ENCODE data around the gene ING5. TPM values are rescaled to one million over a fixed set of nuclear protein-coding genes. Genes with fewer than 3 reads are reported as not detected.

ING5 gene
- polyA plus RNA-seq, 3 donors from 2014 or later: 6.9 to 7.9 (median 7.7) TPM

DNA sequence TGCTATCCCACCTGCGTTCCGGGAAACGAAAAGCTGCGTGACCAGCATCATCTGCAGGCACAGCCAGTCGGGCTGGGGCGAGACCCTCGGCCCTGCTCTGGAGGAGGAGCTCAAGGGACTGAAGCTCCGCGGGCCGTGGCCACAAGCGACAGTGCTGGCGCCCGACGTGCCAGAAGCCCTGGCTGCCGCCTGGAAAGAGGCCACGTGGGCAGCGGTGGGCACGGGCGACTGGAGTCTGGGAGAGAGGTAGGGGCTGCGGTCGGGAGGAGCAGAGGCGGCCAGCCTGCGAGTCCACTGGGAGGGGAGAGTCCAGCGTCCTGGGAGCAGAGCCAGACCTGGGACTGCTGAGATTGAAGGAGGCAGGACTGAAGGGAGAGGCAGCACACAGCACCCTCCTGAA is 24.4 kb upstream of the ING5 start:
- Mint-ChIP-seq H3K9me3 (no peaks in the 10 kb centered on the region), H3K4me1 (peaks cover 7 to 18% of the 10 kb centered on the region in 2 donors), H3K27me3 (ENCODE audit: low read depth in 3 of 3) (peaks cover 0 to 3% (median 0%) of the 10 kb centered on the region in 3 donors), H3K4me3 (no peak overlapping the region), H3K36me3 (peaks cover 3 to 9% (median 4%) of the 10 kb centered on the region in 3 donors), H3K27ac (no peak overlapping the region)
- no peak for DNase-seq

GRCh38 chr2:241678307-241678706 is 23.5 kb upstream of the ING5 start:
- H3K27me3 Mint-ChIP-seq (ENCODE audit: low read depth in 3 of 3): no peaks in the 10 kb centered on the region
- no peak overlapping the region for H3K27ac Mint-ChIP-seq
- H3K36me3 Mint-ChIP-seq: peaks cover 3 to 9% (median 4%) of the 10 kb centered on the region in 3 donors
- no peaks in the 10 kb centered on the region for H3K9me3 Mint-ChIP-seq
- H3K4me3 Mint-ChIP-seq: no peak overlapping the region
- peaks cover 4 to 13% of the 10 kb centered on the region in 2 donors for H3K4me1 Mint-ChIP-seq
- DNase-seq: no peak

- H3K4me3 Mint-ChIP-seq: no peak overlapping the region
- peak overlapping the region in 2 of 6 donors; percentile 39 to 74 for H3K27ac Mint-ChIP-seq
- peaks cover 2 to 7% of the 10 kb centered on the region in 2 donors for H3K4me1 Mint-ChIP-seq
- no peak for DNase-seq
- H3K36me3 Mint-ChIP-seq: peaks cover 3 to 9% (median 4%) of the 10 kb centered on the region in 3 donors
- no peaks in the 10 kb centered on the region for H3K27me3 Mint-ChIP-seq (ENCODE audit: low read depth in 3 of 3)
- no peaks in the 10 kb centered on the region for H3K9me3 Mint-ChIP-seq
These were observed 22.9 kb upstream of the ING5 start for GRCh38 chr2:241678784-241679540.

GRCh38 chr2:241680044-241680443 is 21.8 kb upstream of the ING5 start:
- no peak overlapping the region for H3K4me3 Mint-ChIP-seq
- H3K9me3 Mint-ChIP-seq: no peaks in the 10 kb centered on the region
- peaks cover 1 to 14% of the 10 kb centered on the region in 2 donors for H3K4me1 Mint-ChIP-seq
- H3K27me3 Mint-ChIP-seq (ENCODE audit: low read depth in 3 of 3): no peaks in the 10 kb centered on the region
- DNase-seq: no peak
- no peak overlapping the region for H3K27ac Mint-ChIP-seq
- H3K36me3 Mint-ChIP-seq: peaks cover 4 to 9% (median 9%) of the 10 kb centered on the region in 3 donors

GRCh38 chr2:241680827-241681599 is 20.8 kb upstream of the ING5 start:
- Mint-ChIP-seq H3K4me1 (peaks cover 8 to 20% of the 10 kb centered on the region in 2 donors), H3K27ac (peak overlapping the region in 2 of 6 donors; percentile 31 to 53), H3K27me3 (ENCODE audit: low read depth in 3 of 3) (peaks cover 0 to 2% (median 0%) of the 10 kb centered on the region in 3 donors), H3K36me3 (peaks cover 4 to 9% (median 9%) of the 10 kb centered on the region in 3 donors), H3K4me3 (no peak overlapping the region), H3K9me3 (no peaks in the 10 kb centered on the region)
- no peak for DNase-seq

DNA sequence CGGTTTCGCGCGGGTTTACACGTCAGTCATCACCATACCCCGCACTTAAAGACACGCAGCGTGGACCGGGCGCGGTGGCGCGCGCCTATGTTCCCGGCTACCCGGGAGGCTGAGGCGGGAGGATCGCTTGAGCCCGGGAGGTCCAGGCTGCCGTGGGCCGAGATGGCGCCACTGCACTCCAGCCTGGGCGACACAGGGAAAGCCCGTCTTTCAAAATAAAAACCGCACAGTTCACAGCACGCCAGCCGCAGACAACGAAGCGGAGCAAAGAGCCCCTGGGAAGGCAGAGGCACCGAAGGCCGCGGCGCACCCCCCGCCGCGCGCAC is 15.6 kb upstream of the ING5 start:
- DNase-seq: no peak
- Mint-ChIP-seq H3K4me3 (peak overlapping the region; percentile 88 to 95 (median 89)), H3K36me3 (peaks cover 0 to 6% (median 4%) of the 10 kb centered on the region in 3 donors), H3K4me1 (peaks cover 32 to 34% of the 10 kb centered on the region in 2 donors), H3K9me3 (no peaks in the 10 kb centered on the region), H3K27me3 (ENCODE audit: low read depth in 3 of 3) (peaks cover 3 to 13% (median 3%) of the 10 kb centered on the region in 3 donors), H3K27ac (peak overlapping the region; percentile 53 to 91 (median 82))

GRCh38 chr2:241686650-241687425 is 15.0 kb upstream of the ING5 start, which contains the start of gene DTYMK:
TSS of gene DTYMK (minus strand) at chr2:241686815. CDS start at chr2:241686783, 32 bp downstream.
- Mint-ChIP-seq H3K4me3 (peak within 1 kb of the TSS; percentile 88 to 95 (median 91)), H3K9me3 (no peaks in the 10 kb centered on the region), H3K36me3 (peaks cover 0 to 6% (median 0%) of the 10 kb centered on the region in 3 donors), H3K27me3 (ENCODE audit: low read depth in 3 of 3) (peaks cover 3 to 13% (median 3%) of the 10 kb centered on the region in 3 donors), H3K27ac (peak within 1 kb of the TSS; percentile 77 to 94 (median 90)), H3K4me1 (peaks cover 32 to 34% of the 10 kb centered on the region in 2 donors)
- DNase-seq: peak; percentile 97 to 98 (median 97)

GRCh38 chr2:241689306-241689705 is 12.5 kb upstream of the ING5 start:
- DNase-seq: no peak
- H3K27me3 Mint-ChIP-seq (ENCODE audit: low read depth in 3 of 3): peaks cover 3 to 13% (median 3%) of the 10 kb centered on the region in 3 donors
- peak overlapping the region in 1 of 6 donors; percentile 55 for H3K27ac Mint-ChIP-seq
- no peaks in the 10 kb centered on the region for H3K9me3 Mint-ChIP-seq
- peaks cover 29 to 34% of the 10 kb centered on the region in 2 donors for H3K4me1 Mint-ChIP-seq
- peaks cover 0 to 4% (median 0%) of the 10 kb centered on the region in 3 donors for H3K36me3 Mint-ChIP-seq
- H3K4me3 Mint-ChIP-seq: peak overlapping the region in 1 of 5 donors; percentile 15

GRCh38 chr2:241690202-241690717 is 11.6 kb upstream of the ING5 start:
- H3K36me3 Mint-ChIP-seq: no peaks in the 10 kb centered on the region
- DNase-seq: no peak
- no peaks in the 10 kb centered on the region for H3K9me3 Mint-ChIP-seq
- H3K4me3 Mint-ChIP-seq: no peak overlapping the region
- H3K4me1 Mint-ChIP-seq: peaks cover 24 to 33% of the 10 kb centered on the region in 2 donors
- H3K27ac Mint-ChIP-seq: no peak overlapping the region
- H3K27me3 Mint-ChIP-seq (ENCODE audit: low read depth in 3 of 3): peaks cover 3 to 13% (median 3%) of the 10 kb centered on the region in 3 donors

- Mint-ChIP-seq H3K27ac (peak overlapping the region in 1 of 6 donors; percentile 34), H3K9me3 (no peaks in the 10 kb centered on the region), H3K36me3 (no peaks in the 10 kb centered on the region), H3K27me3 (ENCODE audit: low read depth in 3 of 3) (peaks cover 0 to 5% (median 3%) of the 10 kb centered on the region in 3 donors), H3K4me3 (no peak overlapping the region), H3K4me1 (peaks cover 10 to 20% of the 10 kb centered on the region in 2 donors)
- DNase-seq: no peak
These were observed 9.4 kb upstream of the ING5 start for GRCh38 chr2:241692448-241692847.

- peak overlapping the region in 1 of 6 donors; percentile 26 for H3K27ac Mint-ChIP-seq
- H3K36me3 Mint-ChIP-seq: no peaks in the 10 kb centered on the region
- peaks cover 0 to 2% (median 1%) of the 10 kb centered on the region in 3 donors for H3K27me3 Mint-ChIP-seq (ENCODE audit: low read depth in 3 of 3)
- DNase-seq: no peak
- H3K9me3 Mint-ChIP-seq: no peaks in the 10 kb centered on the region
- peaks cover 0 to 2% of the 10 kb centered on the region in 2 donors for H3K4me1 Mint-ChIP-seq
- H3K4me3 Mint-ChIP-seq: no peak overlapping the region
These were observed 6.2 kb upstream of the ING5 start for GRCh38 chr2:241695651-241696050.

- peaks cover 7 to 10% of the 10 kb centered on the region in 2 donors for H3K4me1 Mint-ChIP-seq
- peak overlapping the region; percentile 27 to 89 (median 72) for H3K27ac Mint-ChIP-seq
- H3K27me3 Mint-ChIP-seq (ENCODE audit: low read depth in 3 of 3): peaks cover 2 to 7% (median 3%) of the 10 kb centered on the region in 3 donors
- H3K4me3 Mint-ChIP-seq: peak overlapping the region; percentile 83 to 91 (median 87)
- DNase-seq: no peak
- peaks cover 3 to 6% (median 6%) of the 10 kb centered on the region in 3 donors for H3K36me3 Mint-ChIP-seq
- no peaks in the 10 kb centered on the region for H3K9me3 Mint-ChIP-seq
These were observed 765 bp upstream of the ING5 start for GRCh38 chr2:241701149-241701398.
